Measurements from ENCODE around the gene SPINT3.

Gene SPINT3

GRCh38 chr20:45515147-45515913 lies at the start of gene SPINT3:
Gene SPINT3, minus strand, starts transcription at chr20:45515622. Its CDS starts 14 bp downstream, at chr20:45515608.
- Histone ChIP-seq H3K27me3 (ENCODE audit: control insufficient read depth in 1 of 2, insufficient read depth in 2 of 2, low read length in 2 of 2) (peaks cover 0 to 5% of the 10 kb centered on the region in 2 donors), H3K9me3 (ENCODE audit: control insufficient read depth in 2 of 2, low read length in 2 of 2) (no peaks in the 10 kb centered on the region), H3K9ac (ENCODE audit: low read length in 2 of 2) (no peak within 1 kb of the TSS), H3K4me1 (ENCODE audit: control insufficient read depth, insufficient read depth, low read length) (no peaks in the 10 kb centered on the region), H3K27ac (ENCODE audit: low read length) (no peak within 1 kb of the TSS), H3K36me3 (ENCODE audit: control insufficient read depth in 2 of 2, insufficient read depth in 2 of 2, low read length in 2 of 2) (no peaks in the 10 kb centered on the region), H3K4me3 (ENCODE audit: low read length in 2 of 2) (no peak within 1 kb of the TSS)

GRCh38 chr20:45564760-45565276 lies 49.4 kb upstream of the SPINT3 start:
- Histone ChIP-seq H3K4me1 (ENCODE audit: control insufficient read depth, insufficient read depth, low read length) (no peaks in the 10 kb centered on the region), H3K27me3 (ENCODE audit: control insufficient read depth in 1 of 2, insufficient read depth in 2 of 2, low read length in 2 of 2) (no peaks in the 10 kb centered on the region), H3K9ac (ENCODE audit: low read length in 2 of 2) (no peak overlapping the region), H3K36me3 (ENCODE audit: control insufficient read depth in 2 of 2, insufficient read depth in 2 of 2, low read length in 2 of 2) (no peaks in the 10 kb centered on the region), H3K27ac (ENCODE audit: low read length) (no peak overlapping the region), H3K4me3 (ENCODE audit: low read length in 2 of 2) (no peak overlapping the region), H3K9me3 (ENCODE audit: control insufficient read depth in 2 of 2, low read length in 2 of 2) (no peaks in the 10 kb centered on the region)

GRCh38 chr20:45555198-45555597 lies 39.8 kb upstream of the SPINT3 start:
- Histone ChIP-seq H3K9ac (ENCODE audit: low read length in 2 of 2) (no peak overlapping the region), H3K9me3 (ENCODE audit: control insufficient read depth in 2 of 2, low read length in 2 of 2) (no peaks in the 10 kb centered on the region), H3K4me1 (ENCODE audit: control insufficient read depth, insufficient read depth, low read length) (no peaks in the 10 kb centered on the region), H3K4me3 (ENCODE audit: low read length in 2 of 2) (no peak overlapping the region), H3K27ac (ENCODE audit: low read length) (no peak overlapping the region), H3K27me3 (ENCODE audit: control insufficient read depth in 1 of 2, insufficient read depth in 2 of 2, low read length in 2 of 2) (no peaks in the 10 kb centered on the region), H3K36me3 (ENCODE audit: control insufficient read depth in 2 of 2, insufficient read depth in 2 of 2, low read length in 2 of 2) (no peaks in the 10 kb centered on the region)

- H3K27ac ChIP-seq (ENCODE audit: low read length): no peak overlapping the region
- H3K36me3 ChIP-seq (ENCODE audit: control insufficient read depth in 2 of 2, insufficient read depth in 2 of 2, low read length in 2 of 2): no peaks in the 10 kb centered on the region
- no peak overlapping the region for H3K4me3 ChIP-seq (ENCODE audit: low read length in 2 of 2)
- no peaks in the 10 kb centered on the region for H3K27me3 ChIP-seq (ENCODE audit: control insufficient read depth in 1 of 2, insufficient read depth in 2 of 2, low read length in 2 of 2)
- H3K9me3 ChIP-seq (ENCODE audit: control insufficient read depth in 2 of 2, low read length in 2 of 2): no peaks in the 10 kb centered on the region
- H3K9ac ChIP-seq (ENCODE audit: low read length in 2 of 2): no peak overlapping the region
- H3K4me1 ChIP-seq (ENCODE audit: control insufficient read depth, insufficient read depth, low read length): no peaks in the 10 kb centered on the region
Measured at GRCh38 chr20:45552456-45552855, 37.0 kb upstream of the SPINT3 start.

- Histone ChIP-seq H3K27me3 (ENCODE audit: control insufficient read depth in 1 of 2, insufficient read depth in 2 of 2, low read length in 2 of 2) (peaks cover 0 to 2% of the 10 kb centered on the region in 2 donors), H3K9me3 (ENCODE audit: control insufficient read depth in 2 of 2, low read length in 2 of 2) (no peaks in the 10 kb centered on the region), H3K4me3 (ENCODE audit: low read length in 2 of 2) (no peak overlapping the region), H3K36me3 (ENCODE audit: control insufficient read depth in 2 of 2, insufficient read depth in 2 of 2, low read length in 2 of 2) (no peaks in the 10 kb centered on the region), H3K9ac (ENCODE audit: low read length in 2 of 2) (no peak overlapping the region), H3K27ac (ENCODE audit: low read length) (no peak overlapping the region), H3K4me1 (ENCODE audit: control insufficient read depth, insufficient read depth, low read length) (no peaks in the 10 kb centered on the region)
Measured at GRCh38 chr20:45550765-45551164, 35.3 kb upstream of the SPINT3 start.

GRCh38 chr20:45548410-45548809 lies 33.0 kb upstream of the SPINT3 start:
- Histone ChIP-seq H3K36me3 (ENCODE audit: control insufficient read depth in 2 of 2, insufficient read depth in 2 of 2, low read length in 2 of 2) (no peaks in the 10 kb centered on the region), H3K4me3 (ENCODE audit: low read length in 2 of 2) (no peak overlapping the region), H3K27me3 (ENCODE audit: control insufficient read depth in 1 of 2, insufficient read depth in 2 of 2, low read length in 2 of 2) (peaks cover 0 to 2% of the 10 kb centered on the region in 2 donors), H3K9ac (ENCODE audit: low read length in 2 of 2) (no peak overlapping the region), H3K4me1 (ENCODE audit: control insufficient read depth, insufficient read depth, low read length) (no peaks in the 10 kb centered on the region), H3K27ac (ENCODE audit: low read length) (no peak overlapping the region), H3K9me3 (ENCODE audit: control insufficient read depth in 2 of 2, low read length in 2 of 2) (no peaks in the 10 kb centered on the region)

GRCh38 chr20:45547206-45547770 lies 31.9 kb upstream of the SPINT3 start, which contains the start of gene EPPIN:
Gene EPPIN, minus strand, starts transcription at chr20:45547401. Its CDS starts 44 bp downstream, at chr20:45547357.
- H3K36me3 ChIP-seq (ENCODE audit: control insufficient read depth in 2 of 2, insufficient read depth in 2 of 2, low read length in 2 of 2): no peaks in the 10 kb centered on the region
- H3K4me1 ChIP-seq (ENCODE audit: control insufficient read depth, insufficient read depth, low read length): no peaks in the 10 kb centered on the region
- no peak within 1 kb of the TSS for H3K9ac ChIP-seq (ENCODE audit: low read length in 2 of 2)
- peaks cover 1 to 2% of the 10 kb centered on the region in 2 donors for H3K27me3 ChIP-seq (ENCODE audit: control insufficient read depth in 1 of 2, insufficient read depth in 2 of 2, low read length in 2 of 2)
- no peak within 1 kb of the TSS for H3K27ac ChIP-seq (ENCODE audit: low read length)
- H3K4me3 ChIP-seq (ENCODE audit: low read length in 2 of 2): no peak within 1 kb of the TSS
- H3K9me3 ChIP-seq (ENCODE audit: control insufficient read depth in 2 of 2, low read length in 2 of 2): no peaks in the 10 kb centered on the region

- Histone ChIP-seq H3K27ac (ENCODE audit: low read length) (no peak overlapping the region), H3K27me3 (ENCODE audit: control insufficient read depth in 1 of 2, insufficient read depth in 2 of 2, low read length in 2 of 2) (peaks cover 2 to 3% of the 10 kb centered on the region in 2 donors), H3K4me3 (ENCODE audit: low read length in 2 of 2) (no peak overlapping the region), H3K9me3 (ENCODE audit: control insufficient read depth in 2 of 2, low read length in 2 of 2) (no peaks in the 10 kb centered on the region), H3K9ac (ENCODE audit: low read length in 2 of 2) (no peak overlapping the region), H3K36me3 (ENCODE audit: control insufficient read depth in 2 of 2, insufficient read depth in 2 of 2, low read length in 2 of 2) (no peaks in the 10 kb centered on the region), H3K4me1 (ENCODE audit: control insufficient read depth, insufficient read depth, low read length) (no peaks in the 10 kb centered on the region)
Measured at GRCh38 chr20:45545754-45546453, 30.5 kb upstream of the SPINT3 start.

GRCh38 chr20:45545351-45545750 lies 29.9 kb upstream of the SPINT3 start:
- Histone ChIP-seq H3K4me3 (ENCODE audit: low read length in 2 of 2) (no peak overlapping the region), H3K9me3 (ENCODE audit: control insufficient read depth in 2 of 2, low read length in 2 of 2) (no peaks in the 10 kb centered on the region), H3K4me1 (ENCODE audit: control insufficient read depth, insufficient read depth, low read length) (no peaks in the 10 kb centered on the region), H3K9ac (ENCODE audit: low read length in 2 of 2) (no peak overlapping the region), H3K36me3 (ENCODE audit: control insufficient read depth in 2 of 2, insufficient read depth in 2 of 2, low read length in 2 of 2) (no peaks in the 10 kb centered on the region), H3K27ac (ENCODE audit: low read length) (no peak overlapping the region), H3K27me3 (ENCODE audit: control insufficient read depth in 1 of 2, insufficient read depth in 2 of 2, low read length in 2 of 2) (peaks cover 2 to 3% of the 10 kb centered on the region in 2 donors)

GRCh38 chr20:45539382-45539781 lies 24.0 kb upstream of the SPINT3 start, which contains the start of gene WFDC6:
Gene WFDC6, minus strand, starts transcription at chr20:45539482. Its CDS starts 75 bp downstream, at chr20:45539407.
- no peak within 1 kb of the TSS for H3K9ac ChIP-seq (ENCODE audit: low read length in 2 of 2)
- H3K4me1 ChIP-seq (ENCODE audit: control insufficient read depth, insufficient read depth, low read length): no peaks in the 10 kb centered on the region
- no peak within 1 kb of the TSS for H3K27ac ChIP-seq (ENCODE audit: low read length)
- no peaks in the 10 kb centered on the region for H3K9me3 ChIP-seq (ENCODE audit: control insufficient read depth in 2 of 2, low read length in 2 of 2)
- no peaks in the 10 kb centered on the region for H3K36me3 ChIP-seq (ENCODE audit: control insufficient read depth in 2 of 2, insufficient read depth in 2 of 2, low read length in 2 of 2)
- H3K27me3 ChIP-seq (ENCODE audit: control insufficient read depth in 1 of 2, insufficient read depth in 2 of 2, low read length in 2 of 2): peaks cover 3 to 11% of the 10 kb centered on the region in 2 donors
- H3K4me3 ChIP-seq (ENCODE audit: low read length in 2 of 2): no peak within 1 kb of the TSS
